ENCODE measurements around the gene KCNH4. TPM values are rescaled to one million over a fixed set of nuclear protein-coding genes. Genes with fewer than 3 reads are reported as not detected.

The KCNH4 gene
- total and polyA plus RNA-seq, 2 of the 13 experiments (the other 11 are each of a cell fraction or from before 2014, with no cell fraction given), result 0.01 to 0.09 TPM

GRCh38 chr17:42178817-42179216 lies 2.1 kb downstream of the KCNH4 start (continued):
- TF ChIP-seq PAXIP1 (CRISPR knock-in tag; conservative IDR thresholded peaks at IDR 0.05), result peak; percentile 33; the same call in 1 of the 2 replicates
- TF ChIP-seq SKI (IDR thresholded peaks at IDR 0.05; ENCODE audit: partially characterized antibody), result peak; percentile 87
- TF ChIP-seq ZNF788 (CRISPR knock-in tag; IDR thresholded peaks at IDR 0.05; ENCODE audit: borderline replicate concordance), result peak; percentile 46; the same call in 1 of the 2 replicates
- TF ChIP-seq ZBTB7B (CRISPR knock-in tag; IDR thresholded peaks at IDR 0.05), result 0 out of 2 replicates have a peak, but pooled peaks have one; percentile 24
- TF ChIP-seq ESRRA (CRISPR knock-in tag; IDR thresholded peaks at IDR 0.05; ENCODE audit: low read depth), result peak; percentile 73; the same call in 1 of the 2 replicates
- peak; percentile 96 for TF ChIP-seq RARA (CRISPR knock-in tag; IDR thresholded peaks at IDR 0.05)
- TF ChIP-seq USF2 (IDR thresholded peaks at IDR 0.05; ENCODE audit: low read depth, low read length), result no peak
- no peak for TF ChIP-seq USF2 (CRISPR knock-in tag; IDR thresholded peaks at IDR 0.05; ENCODE audit: borderline replicate concordance)
- TF ChIP-seq THAP11 (CRISPR knock-in tag; IDR thresholded peaks at IDR 0.05), result 0 out of 2 replicates have a peak, but pooled peaks have one; percentile 19
- TF ChIP-seq SKIL (CRISPR knock-in tag; IDR thresholded peaks at IDR 0.05; ENCODE audit: borderline replicate concordance), result peak; percentile 78
- peak; percentile 47; the same call in 1 of the 2 replicates for TF ChIP-seq SALL1 (CRISPR knock-in tag; IDR thresholded peaks at IDR 0.05)
- TF ChIP-seq ZNF841 (CRISPR knock-in tag; IDR thresholded peaks at IDR 0.05; ENCODE audit: borderline replicate concordance), result no peak
- peak; percentile 87 for TF ChIP-seq NR2C2 (CRISPR knock-in tag; IDR thresholded peaks at IDR 0.05; ENCODE audit: borderline replicate concordance)
- peak; percentile 92 for TF ChIP-seq RXRA (CRISPR knock-in tag; IDR thresholded peaks at IDR 0.05)
- TF ChIP-seq NR2F1 (CRISPR knock-in tag; IDR thresholded peaks at IDR 0.05), result peak; percentile 47 to 68; a peak in 2 of 4 replicates
- no peak for TF ChIP-seq ZNF782 (CRISPR knock-in tag; IDR thresholded peaks at IDR 0.05; ENCODE audit: borderline replicate concordance)
- TF ChIP-seq NCOA5 (CRISPR knock-in tag; IDR thresholded peaks at IDR 0.05), result no peak
- TF ChIP-seq TAF1 (CRISPR knock-in tag; IDR thresholded peaks at IDR 0.05), result 0 out of 2 replicates have a peak, but pooled peaks have one; percentile 17

All from HepG2 (cell line).